Spinal cord (tissue), 10 donors: ENCODE measurements around the gene CREB3. TPM values are rescaled to one million over a fixed set of nuclear protein-coding genes. Genes with fewer than 3 reads are reported as not detected.

Source experiments
- DNase-seq, 6 donors: peaks; one replicate each; pipeline versions ENCODE4 v3.0.0 to v3.0.0-alpha.2; 2013 to 2015; ENCODE audit warnings: low spot score in 6 of 6, low read depth in 4 of 6
- H3K27ac ChIP-seq: one replicate; pipeline ENCODE4 v1.5.1; 2013; ENCODE audit warnings: low read depth, low read length, control low read depth
- H3K27me3 ChIP-seq: one replicate; pipeline ENCODE4 v1.6.1; 2013; ENCODE audit warnings: low read length; ENCODE audit not compliant: control insufficient read depth, insufficient read depth
- H3K36me3 ChIP-seq: one replicate; pipeline ENCODE4 v1.6.1; 2013; ENCODE audit warnings: low read length; ENCODE audit not compliant: control insufficient read depth, insufficient read depth
- H3K4me1 ChIP-seq: one replicate; pipeline ENCODE4 v1.6.1; 2013; ENCODE audit warnings: low read length; ENCODE audit not compliant: control insufficient read depth, insufficient read depth
- H3K4me3 ChIP-seq: one replicate; pipeline ENCODE4 v1.5.1; 2013; ENCODE audit warnings: low read depth, low read length, control low read depth
- H3K9me3 ChIP-seq: one replicate; pipeline ENCODE4 v1.6.1; 2013; ENCODE audit warnings: low read length; ENCODE audit not compliant: control insufficient read depth, insufficient read depth
- WGBS: methylation state at CpG from one replicate; pipeline ENCODE4 v1.1.5; 2013; ENCODE audit warnings: missing lambda C conversion rate; ENCODE audit not compliant: insufficient coverage; 5-methylcytosine and 5-hydroxymethylcytosine counted together
- long read RNA-seq, 4 donors: transcript quantifications; one replicate each; lab custom pipeline, GENCODE V29; 2026
- polyA plus RNA-seq, 2 donors: library from polyadenylated mRNA; unstranded; fragments of 120-200 nt; gene quantifications; one replicate each; pipeline ENCODE4 v1.2.1, GENCODE V29; 2013; ENCODE audit not compliant: insufficient read length in 2 of 2
- total RNA-seq, 2 donors: library from RNA; depleted of rRNA in 1 of 2; stranded (reverse); fragments of 120-200 nt in 1 of 2; fragments of >200 nt in 1 of 2; gene quantifications; one replicate each; pipeline versions ENCODE4 v1.2.3 to v1.2.4, GENCODE V29; 2013 to 2014
- donor health status: healthy.

The CREB3 gene
- total RNA-seq (10 to 100 TPM; 29.6 to 48.2 TPM), polyA plus RNA-seq (10 to 100 TPM; 50.7 to 53.6 TPM)
- long read RNA-seq, donor 1, transcript CREB3-201 (9 exons, 1,832 nt) = major isoform, 31 of 51 reads
- long read RNA-seq, donor 1, partial matches to known transcripts = 15 of 51 reads
- long read RNA-seq, donor 1, other reads (novel, unspliced or antisense) = 5 of 51 reads
- long read RNA-seq, donor 2, transcript CREB3-201 (9 exons, 1,832 nt) = major isoform, 11 of 11 reads
- long read RNA-seq, donor 2, partial matches to known transcripts = 0 of 11 reads
- long read RNA-seq, donor 2, other reads (novel, unspliced or antisense) = 0 of 11 reads
- long read RNA-seq, donor 3, transcript CREB3-201 (9 exons, 1,832 nt) = major isoform, 8 of 8 reads
- long read RNA-seq, donor 3, partial matches to known transcripts = 0 of 8 reads
- long read RNA-seq, donor 3, other reads (novel, unspliced or antisense) = 0 of 8 reads
- long read RNA-seq, donor 4, transcript CREB3-201 (9 exons, 1,832 nt) = major isoform, 23 of 55 reads
- long read RNA-seq, donor 4, partial matches to known transcripts = 32 of 55 reads
- long read RNA-seq, donor 4, other reads (novel, unspliced or antisense) = 0 of 55 reads

DNA sequence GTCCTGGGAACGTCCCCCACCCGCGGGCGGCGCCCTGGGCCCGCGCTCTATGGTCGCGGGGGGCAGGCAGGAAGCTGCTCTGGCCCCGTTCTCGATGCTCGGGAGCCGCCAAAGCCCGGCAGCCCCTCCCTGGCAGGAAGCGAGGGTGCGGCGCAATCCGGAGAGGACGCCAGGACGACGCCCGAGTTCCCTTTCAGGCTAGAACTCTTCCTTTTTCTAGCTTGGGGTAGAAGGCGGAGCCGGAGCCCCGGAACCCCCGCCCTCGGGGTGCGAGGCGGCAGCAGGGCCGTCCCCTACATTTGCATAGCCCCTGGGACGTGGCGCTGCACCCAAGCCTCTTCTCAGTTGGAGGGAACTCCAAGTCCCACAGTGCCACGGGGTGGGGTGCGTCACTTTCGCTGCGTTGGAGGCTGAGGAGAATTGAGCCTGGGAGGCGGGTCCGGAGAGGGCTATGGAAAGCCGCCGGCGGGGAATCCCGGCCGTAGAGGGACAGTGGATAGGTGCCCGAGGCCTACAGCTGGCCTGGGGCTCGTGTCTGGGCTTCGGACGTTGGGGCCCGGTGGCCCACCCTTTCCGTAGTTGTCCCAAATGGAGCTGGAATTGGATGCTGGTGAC lies at the start of gene CREB3, which contains the start of gene TLN1:
Gene CREB3 (plus strand): TSS at position 482 of the 615 bp plus-strand sequence. CDS start 107 bp downstream, at position 589.
Gene TLN1 (minus strand): TSS at position 11 of the 615 bp plus-strand sequence. CDS start 6,501 bp downstream, outside the sequence.
- peak within 1 kb of the TSS; percentile 93 for H3K4me3 ChIP-seq
- WGBS = 0% methylated on average over 49 of the region's 49 CpGs
- peak within 1 kb of the TSS; percentile 97 for H3K27ac ChIP-seq
- DNase-seq = peak; percentile 89 to 99 (median 91)
- H3K4me1 ChIP-seq = peaks cover 38% of the 10 kb centered on the region
- peaks cover 36% of the 10 kb centered on the region for H3K36me3 ChIP-seq
- H3K27me3 ChIP-seq = no peaks in the 10 kb centered on the region
- no peaks in the 10 kb centered on the region for H3K9me3 ChIP-seq

- no peak overlapping the region for H3K4me3 ChIP-seq
- peaks cover 18% of the 10 kb centered on the region for H3K36me3 ChIP-seq
- 57% methylated on average over 1 of the region's 2 CpGs for WGBS
- no peaks in the 10 kb centered on the region for H3K27me3 ChIP-seq
- no peak for DNase-seq
- no peaks in the 10 kb centered on the region for H3K9me3 ChIP-seq
- H3K27ac ChIP-seq = no peak overlapping the region
- peaks cover 12% of the 10 kb centered on the region for H3K4me1 ChIP-seq
Observed at GRCh38 chr9:35683323-35683722, 49.1 kb upstream of the CREB3 start.

DNA sequence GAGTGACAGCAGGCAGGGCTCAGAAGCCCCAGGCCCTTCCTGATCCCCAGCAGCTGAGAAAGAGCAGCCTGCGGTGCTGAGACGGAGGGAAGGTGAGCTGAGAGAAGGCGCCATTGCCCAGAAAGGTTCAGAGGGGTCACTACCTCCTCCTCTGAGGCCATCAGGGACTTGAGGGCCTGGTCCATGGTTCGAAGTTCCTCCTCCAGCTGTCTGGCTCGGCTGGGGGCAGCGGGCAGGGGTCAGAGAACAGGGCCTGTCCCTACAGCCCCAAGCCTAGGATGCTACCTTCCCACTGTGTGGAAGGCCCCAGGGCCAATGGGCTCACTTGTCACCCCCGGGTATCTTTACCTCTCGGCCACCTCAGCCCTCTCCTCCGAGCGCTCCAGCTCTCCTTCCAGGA lies 47.5 kb upstream of the CREB3 start:
- H3K4me1 ChIP-seq = peaks cover 23% of the 10 kb centered on the region
- 94% methylated on average over 9 of the region's 10 CpGs for WGBS
- H3K27me3 ChIP-seq = no peaks in the 10 kb centered on the region
- no peak overlapping the region for H3K4me3 ChIP-seq
- H3K27ac ChIP-seq = no peak overlapping the region
- no peaks in the 10 kb centered on the region for H3K9me3 ChIP-seq
- no peak for DNase-seq
- peaks cover 18% of the 10 kb centered on the region for H3K36me3 ChIP-seq

DNA sequence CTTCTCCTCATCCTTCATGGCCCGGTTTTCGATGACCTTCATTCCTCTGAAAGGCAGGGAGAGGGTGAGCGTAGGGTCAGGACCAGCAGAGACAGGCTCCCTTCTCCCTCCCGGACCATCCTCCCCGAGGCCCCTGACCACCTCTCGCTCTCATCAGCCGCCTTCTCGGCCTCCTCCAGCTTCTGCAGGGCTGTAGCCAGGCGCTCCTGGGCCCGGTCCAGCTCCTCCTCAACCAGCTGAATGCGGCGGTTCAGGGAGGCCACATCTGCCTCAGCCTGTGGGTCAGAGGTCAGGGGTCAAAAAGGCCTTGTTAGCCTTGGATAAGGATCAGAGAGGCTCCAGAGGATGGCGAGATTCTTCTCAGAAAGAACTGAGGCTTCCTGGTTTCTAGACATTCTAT lies 47.0 kb upstream of the CREB3 start:
- Histone ChIP-seq H3K27ac (no peak overlapping the region), H3K36me3 (peaks cover 18% of the 10 kb centered on the region), H3K4me1 (peaks cover 27% of the 10 kb centered on the region), H3K9me3 (no peaks in the 10 kb centered on the region), H3K4me3 (no peak overlapping the region), H3K27me3 (no peaks in the 10 kb centered on the region)
- peak in 1 of 6 donors; percentile 44 for DNase-seq
- WGBS = 71% methylated on average over 10 of the region's 13 CpGs

- peaks cover 18% of the 10 kb centered on the region for H3K36me3 ChIP-seq
- WGBS = 75% methylated on average over 7 of the region's 11 CpGs
Observed at GRCh38 chr9:35686222-35687203, 46.0 kb upstream of the CREB3 start.

GRCh38 chr9:35687306-35687705 lies 45.2 kb upstream of the CREB3 start:
- H3K4me1 ChIP-seq = peaks cover 34% of the 10 kb centered on the region
- DNase-seq = no peak
- H3K27ac ChIP-seq = no peak overlapping the region
- H3K27me3 ChIP-seq = no peaks in the 10 kb centered on the region
- no peak overlapping the region for H3K4me3 ChIP-seq
- no peaks in the 10 kb centered on the region for H3K9me3 ChIP-seq
- WGBS = no CpG with 5 or more reads among the region's 2 CpGs
- H3K36me3 ChIP-seq = peaks cover 16% of the 10 kb centered on the region

More at GRCh38 chr9:35686222-35687203, 46.0 kb upstream of the CREB3 start:
- Histone ChIP-seq H3K4me1 (peaks cover 33% of the 10 kb centered on the region), H3K9me3 (no peaks in the 10 kb centered on the region), H3K4me3 (no peak overlapping the region), H3K27me3 (no peaks in the 10 kb centered on the region), H3K27ac (peak overlapping the region; percentile 40)
- no peak for DNase-seq

DNA sequence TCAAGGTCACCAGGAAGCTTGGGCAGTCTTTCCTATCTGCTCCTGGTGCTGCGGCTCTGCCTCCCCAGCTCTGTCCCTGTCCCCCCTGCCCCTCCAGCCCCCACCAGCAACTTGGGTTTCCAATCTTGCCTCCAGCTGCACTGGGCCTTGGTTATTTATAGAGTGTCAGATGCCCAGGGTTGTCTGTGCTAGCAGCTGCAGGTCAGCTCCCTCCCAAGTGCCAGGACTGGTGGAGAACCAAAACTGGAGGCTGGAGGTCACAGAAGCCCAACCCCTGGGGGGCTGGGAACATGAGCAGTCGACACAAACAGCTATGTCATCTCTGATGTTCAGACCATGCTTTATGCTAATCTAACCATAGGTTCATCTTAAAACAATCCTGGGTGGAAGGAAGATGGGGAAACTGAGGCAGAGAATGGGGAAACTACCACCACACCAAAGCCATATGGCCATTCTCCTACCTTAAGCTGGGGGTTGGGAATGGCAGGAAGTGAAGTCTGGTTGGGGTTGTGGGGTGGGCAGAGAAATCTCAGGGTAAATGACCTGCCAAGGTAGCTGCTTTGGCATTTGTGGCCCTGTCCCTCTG lies 44.4 kb upstream of the CREB3 start:
- Histone ChIP-seq H3K9me3 (no peaks in the 10 kb centered on the region), H3K27me3 (no peaks in the 10 kb centered on the region), H3K4me1 (peaks cover 34% of the 10 kb centered on the region), H3K4me3 (no peak overlapping the region), H3K36me3 (peaks cover 13% of the 10 kb centered on the region), H3K27ac (no peak overlapping the region)
- DNase-seq = no peak
- no CpG with 5 or more reads among the region's 2 CpGs for WGBS

- Histone ChIP-seq H3K4me3 (peak overlapping the region; percentile 88), H3K27me3 (no peaks in the 10 kb centered on the region), H3K27ac (peak overlapping the region; percentile 95), H3K4me1 (peaks cover 34% of the 10 kb centered on the region), H3K36me3 (peaks cover 13% of the 10 kb centered on the region), H3K9me3 (no peaks in the 10 kb centered on the region)
- no peak for DNase-seq
- 60% methylated on average over 11 of the region's 12 CpGs for WGBS
Observed at GRCh38 chr9:35688558-35689541, 43.6 kb upstream of the CREB3 start.
